NCI-H1105 (cell line): ENCODE results near the gene CHD3.
"Not testable (repeated sequence)": the region's sequence is repeated elsewhere in the genome, so short reads cannot be mapped to it uniquely, and the experiment has no call there.

ENCODE experiments used
- DNase-seq: peaks from one replicate; lab custom pipeline; 2025; lab: John Stamatoyannopoulos, UW

The CHD3 gene

GRCh38 chr17:7931709-7932482 lies 43.3 kb downstream of the CHD3 start, which contains the start of the genes CNTROB and TRAPPC1:
Gene CNTROB, plus strand, starts transcription at chr17:7932206. Its CDS starts 874 bp downstream, at chr17:7933080.
Gene TRAPPC1, minus strand, starts transcription at chr17:7931946. Its CDS starts 117 bp downstream, at chr17:7931829.
- peak; percentile 100 for DNase-seq

GRCh38 chr17:7932483-7932891 lies 43.9 kb downstream of the CHD3 start:
- DNase-seq = peak; percentile 2

GRCh38 chr17:7932949-7933348 lies 44.4 kb downstream of the CHD3 start:
- DNase-seq = no peak

GRCh38 chr17:7935859-7936258 lies 47.3 kb downstream of the CHD3 start:
- no peak for DNase-seq

GRCh38 chr17:7940034-7940433 lies 51.4 kb downstream of the CHD3 start:
- DNase-seq = no peak

- DNase-seq = no peak
Measured at GRCh38 chr17:7940743-7941142, 52.2 kb downstream of the CHD3 start.

GRCh38 chr17:7943291-7943690 lies 54.7 kb downstream of the CHD3 start:
- DNase-seq = no peak

- DNase-seq = no peak
Measured at GRCh38 chr17:7944326-7944725, 55.7 kb downstream of the CHD3 start.

GRCh38 chr17:7945651-7946050 lies 57.1 kb downstream of the CHD3 start:
- no peak for DNase-seq

GRCh38 chr17:7946441-7946840 lies 57.9 kb downstream of the CHD3 start:
- no peak for DNase-seq

GRCh38 chr17:7947651-7948050 lies 59.1 kb downstream of the CHD3 start:
- no peak for DNase-seq

- no peak for DNase-seq
Measured at GRCh38 chr17:7950578-7950977, 62.0 kb downstream of the CHD3 start.

- no peak for DNase-seq
Measured at GRCh38 chr17:7951143-7951792, 62.7 kb downstream of the CHD3 start.

GRCh38 chr17:7953266-7953665 lies 64.7 kb downstream of the CHD3 start:
- not testable (repeated sequence) for DNase-seq

- DNase-seq = no peak
Measured at GRCh38 chr17:7955414-7956227, 67.0 kb downstream of the CHD3 start.

- no peak for DNase-seq
Measured at GRCh38 chr17:7956228-7956965, 67.8 kb downstream of the CHD3 start.

- no peak for DNase-seq
Measured at GRCh38 chr17:7959503-7960253, 71.1 kb downstream of the CHD3 start.

- DNase-seq = no peak
Measured at GRCh38 chr17:7961421-7961820, 72.8 kb downstream of the CHD3 start.
